ENCODE data around the gene JUNB.

Gene JUNB

GRCh38 chr19:12821761-12822160 is 30.5 kb downstream of the JUNB start:
- H3F3A ChIP-seq (ENCODE audit: low read depth) = no peaks in the 10 kb centered on the region
- no peak overlapping the region for H3K4me2 ChIP-seq (ENCODE audit: low read depth, low read length, poor library complexity, severe bottlenecking)
- no peaks in the 10 kb centered on the region for H4K20me1 ChIP-seq (ENCODE audit: insufficient read depth, low read length, poor library complexity, severe bottlenecking)
- no peak overlapping the region for H2AFZ ChIP-seq (ENCODE audit: low read length)
- H3K9me3 ChIP-seq (ENCODE audit: insufficient read depth, low read depth, low read length) = no peaks in the 10 kb centered on the region
- H3K27me3 ChIP-seq (ENCODE audit: insufficient read depth, low read length, poor library complexity, severe bottlenecking) = no peaks in the 10 kb centered on the region
- H3K79me2 ChIP-seq (ENCODE audit: insufficient read depth, low read length) = no peaks in the 10 kb centered on the region
- H3K4me1 ChIP-seq (ENCODE audit: insufficient read depth, low read length, poor library complexity, severe bottlenecking) = no peaks in the 10 kb centered on the region
- no peak for TF ChIP-seq EZH2phosphoT487 (IDR thresholded peaks at IDR 0.05; ENCODE audit: borderline replicate concordance)
- no peak for TF ChIP-seq CTCF (conservative IDR thresholded peaks at IDR 0.05; ENCODE audit: low read length)
- no peak overlapping the region for H3K9ac ChIP-seq (ENCODE audit: low read depth, low read length, poor library complexity, severe bottlenecking)
- H3K9me2 ChIP-seq (replicated peaks; ENCODE audit: low read depth, low read length) = no peaks in the 10 kb centered on the region
- no peaks in the 10 kb centered on the region for H3K36me3 ChIP-seq (ENCODE audit: insufficient read depth, low read length)
- H3K4me3 ChIP-seq (ENCODE audit: low read length, poor library complexity, severe bottlenecking) = no peak overlapping the region

DNA sequence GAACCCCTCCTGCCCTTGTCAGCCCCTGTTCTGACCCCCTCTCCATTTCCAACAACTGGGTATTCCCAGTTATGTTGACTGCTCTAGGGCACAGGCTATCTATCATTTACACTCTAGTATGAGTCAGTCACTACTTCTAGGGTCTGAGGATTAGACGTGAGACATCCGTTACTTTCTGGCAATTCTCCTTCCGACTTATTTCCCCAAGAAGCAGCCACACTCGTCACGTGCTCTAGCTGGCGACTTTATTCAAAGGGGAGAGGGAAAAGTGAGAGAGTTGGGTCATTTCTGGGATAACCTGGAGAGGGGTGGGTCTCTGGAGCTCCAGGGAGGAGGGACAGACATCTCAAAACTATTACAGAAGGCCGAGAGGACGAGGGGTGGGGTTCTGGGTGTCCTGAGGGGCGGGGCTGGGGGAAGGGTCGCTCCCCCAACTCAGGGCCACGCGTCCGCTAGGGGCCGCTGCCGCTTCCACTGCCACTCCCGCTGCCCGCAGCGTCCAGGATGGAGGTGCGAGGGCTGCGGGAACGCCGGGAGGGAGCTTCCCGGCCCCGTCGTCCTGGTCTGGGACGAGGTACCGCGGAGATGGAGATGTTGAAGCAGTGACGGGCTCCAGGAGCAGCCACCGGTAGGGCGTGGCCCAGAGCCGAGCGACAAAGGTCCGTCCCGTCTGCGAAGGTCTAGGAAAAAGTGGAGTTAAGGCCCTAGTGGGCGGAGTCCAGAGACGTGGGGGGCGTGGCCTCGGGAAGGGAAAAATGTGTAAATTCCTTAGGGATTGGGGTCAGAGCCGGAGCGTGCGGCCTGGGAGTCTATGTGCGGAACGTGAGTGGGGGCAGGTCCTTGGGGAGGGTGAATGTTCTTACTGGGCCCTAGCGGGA is 34.2 kb downstream of the JUNB start:
- no peaks in the 10 kb centered on the region for H3K9me3 ChIP-seq (ENCODE audit: insufficient read depth, low read depth, low read length)
- H3K79me2 ChIP-seq (ENCODE audit: insufficient read depth, low read length) = no peaks in the 10 kb centered on the region
- H3K36me3 ChIP-seq (ENCODE audit: insufficient read depth, low read length) = no peaks in the 10 kb centered on the region
- no peaks in the 10 kb centered on the region for H3K27me3 ChIP-seq (ENCODE audit: insufficient read depth, low read length, poor library complexity, severe bottlenecking)
- H3K9me2 ChIP-seq (replicated peaks; ENCODE audit: low read depth, low read length) = no peaks in the 10 kb centered on the region
- no peak for TF ChIP-seq EZH2phosphoT487 (IDR thresholded peaks at IDR 0.05; ENCODE audit: borderline replicate concordance)
- TF ChIP-seq CTCF (conservative IDR thresholded peaks at IDR 0.05; ENCODE audit: low read length) = no peak
- no peaks in the 10 kb centered on the region for H4K20me1 ChIP-seq (ENCODE audit: insufficient read depth, low read length, poor library complexity, severe bottlenecking)
- no peak overlapping the region for H3K4me3 ChIP-seq (ENCODE audit: low read length, poor library complexity, severe bottlenecking)
- no peaks in the 10 kb centered on the region for H3F3A ChIP-seq (ENCODE audit: low read depth)
- H3K4me1 ChIP-seq (ENCODE audit: insufficient read depth, low read length, poor library complexity, severe bottlenecking) = no peaks in the 10 kb centered on the region
- no peak overlapping the region for H3K9ac ChIP-seq (ENCODE audit: low read depth, low read length, poor library complexity, severe bottlenecking)
- no peak overlapping the region for H3K4me2 ChIP-seq (ENCODE audit: low read depth, low read length, poor library complexity, severe bottlenecking)
- H2AFZ ChIP-seq (ENCODE audit: low read length) = no peak overlapping the region

DNA sequence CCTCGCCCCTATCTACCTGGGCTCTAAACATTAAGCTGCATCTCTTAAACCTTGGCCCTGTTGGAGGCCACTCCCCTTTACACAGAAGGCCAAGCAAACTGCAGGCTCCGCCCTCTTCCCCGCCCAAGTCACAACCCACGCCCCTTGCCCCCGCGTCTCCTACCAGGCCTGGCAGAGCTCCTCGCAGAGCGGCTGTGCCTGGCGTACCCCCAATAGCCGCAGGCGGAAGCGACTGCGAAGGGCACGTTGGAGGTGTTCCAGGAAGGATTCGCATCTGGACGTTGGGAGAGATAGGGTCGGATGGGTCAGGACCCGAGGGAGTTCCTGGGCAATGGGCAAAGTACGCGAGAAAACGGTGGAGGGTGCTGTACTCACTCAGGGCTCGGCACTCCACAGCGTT is 37.2 kb downstream of the JUNB start:
- Histone ChIP-seq H3K9ac (ENCODE audit: low read depth, low read length, poor library complexity, severe bottlenecking) (no peak overlapping the region), H3K9me3 (ENCODE audit: insufficient read depth, low read depth, low read length) (no peaks in the 10 kb centered on the region), H3K4me1 (ENCODE audit: insufficient read depth, low read length, poor library complexity, severe bottlenecking) (peaks cover 6% of the 10 kb centered on the region), H3K4me3 (ENCODE audit: low read length, poor library complexity, severe bottlenecking) (no peak overlapping the region), H3K9me2 (replicated peaks; ENCODE audit: low read depth, low read length) (no peaks in the 10 kb centered on the region), H4K20me1 (ENCODE audit: insufficient read depth, low read length, poor library complexity, severe bottlenecking) (no peaks in the 10 kb centered on the region), H3K4me2 (ENCODE audit: low read depth, low read length, poor library complexity, severe bottlenecking) (peak overlapping the region; percentile 42), H3K27me3 (ENCODE audit: insufficient read depth, low read length, poor library complexity, severe bottlenecking) (no peaks in the 10 kb centered on the region), H2AFZ (ENCODE audit: low read length) (no peak overlapping the region), H3F3A (ENCODE audit: low read depth) (no peaks in the 10 kb centered on the region), H3K36me3 (ENCODE audit: insufficient read depth, low read length) (no peaks in the 10 kb centered on the region), H3K79me2 (ENCODE audit: insufficient read depth, low read length) (no peaks in the 10 kb centered on the region)
- TF ChIP-seq CTCF (conservative IDR thresholded peaks at IDR 0.05; ENCODE audit: low read length) (no peak), EZH2phosphoT487 (IDR thresholded peaks at IDR 0.05; ENCODE audit: borderline replicate concordance) (no peak)
